Stimulated activated CD4-positive, alpha-beta T cell treated with anti-CD3 and anti-CD28 coated beads, Interleukin-15, amount 100 ng/mL, for 1 hour (primary cell): Measurements from ENCODE around the gene DLG4.

ENCODE experiments used
- DNase-seq, 2 donors: peaks; one replicate each; pipeline ENCODE4 v3.0.0-alpha.2; 2020; ENCODE audit warnings: low read depth in 1 of 2, low spot score in 1 of 2

DLG4 gene

DNA sequence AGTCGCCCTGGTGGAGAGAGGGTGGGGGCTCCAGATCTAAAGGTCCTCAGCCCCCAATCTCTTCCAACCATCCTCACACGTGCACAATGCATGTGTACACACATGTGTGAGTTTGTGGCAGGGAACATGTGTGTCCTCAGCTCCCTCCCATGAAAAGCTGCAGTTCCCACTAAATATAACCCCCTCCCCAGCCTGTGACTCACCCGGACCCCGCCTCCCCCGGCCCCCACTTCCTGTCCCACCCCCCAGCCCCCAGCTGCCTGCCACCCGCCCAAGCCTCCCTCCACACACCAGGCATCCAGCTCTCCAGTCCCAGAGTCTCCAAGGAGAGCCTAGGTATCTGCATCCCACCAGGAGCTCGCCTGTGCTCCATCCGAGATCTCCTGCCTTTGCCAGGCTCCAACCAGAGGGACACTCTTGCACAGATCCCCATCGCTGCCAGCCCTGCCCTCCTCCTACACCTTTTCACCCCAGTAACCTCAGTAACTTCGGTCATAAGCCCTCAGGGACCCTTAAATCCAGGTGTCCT lies 3.9 kb downstream of the DLG4 start:
- no peak for DNase-seq

- DNase-seq = no peak
Measured at GRCh38 chr17:7215136-7215638, 4.4 kb downstream of the DLG4 start.

- DNase-seq = peak; percentile 99
Measured at GRCh38 chr17:7214300-7215135, 5.1 kb downstream of the DLG4 start.

DNA sequence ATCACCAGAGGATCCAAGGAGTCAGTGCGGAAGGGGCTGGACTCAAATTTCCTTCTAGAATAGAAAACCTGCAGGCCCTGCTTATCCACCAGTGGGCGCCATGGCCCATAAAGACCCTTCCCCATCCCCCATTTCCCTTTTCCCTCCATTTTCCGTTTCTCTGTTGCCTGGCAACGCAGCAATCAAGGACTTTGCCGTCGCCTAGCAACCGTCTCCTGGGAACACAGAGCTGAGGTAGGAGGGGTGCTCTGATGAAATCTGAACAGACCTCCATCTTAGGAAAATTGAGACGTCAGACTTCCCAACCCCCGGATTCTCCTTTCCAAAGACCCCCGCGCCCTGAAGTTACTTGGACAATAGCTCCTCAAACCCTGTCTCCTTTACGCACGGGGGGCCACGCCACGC lies 5.7 kb downstream of the DLG4 start:
- DNase-seq = no peak

- DNase-seq = no peak
Measured at GRCh38 chr17:7211491-7212273, 8.0 kb downstream of the DLG4 start.

GRCh38 chr17:7208754-7209460 lies 10.7 kb downstream of the DLG4 start:
- DNase-seq = no peak

DNA sequence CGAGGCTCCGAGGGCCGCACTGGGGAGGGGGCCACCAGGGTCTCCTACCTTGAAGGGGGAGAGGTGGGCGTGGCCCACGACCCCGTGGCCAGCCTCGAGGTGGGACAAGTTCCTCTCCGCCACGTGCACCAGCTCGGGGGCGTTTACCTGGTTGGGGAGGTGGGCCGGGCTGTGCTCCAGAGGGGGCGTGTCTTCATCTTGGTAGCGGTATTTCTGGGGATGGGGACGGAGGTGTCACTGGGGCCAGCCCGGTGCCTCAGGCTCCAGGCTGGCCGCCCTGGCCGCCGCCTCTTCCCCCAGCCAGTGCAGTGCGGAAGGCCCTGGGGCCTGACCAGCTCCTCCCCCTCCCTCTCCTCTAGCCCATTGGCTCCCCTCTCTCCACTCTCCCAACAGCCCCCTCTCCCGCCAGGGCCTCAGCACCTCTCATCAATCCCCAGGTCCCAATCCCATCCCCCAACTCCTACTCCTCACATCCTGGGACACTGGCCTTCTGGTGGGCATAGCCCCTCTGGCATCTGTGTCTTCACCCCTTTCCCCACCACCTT lies 11.5 kb downstream of the DLG4 start:
- DNase-seq = no peak

DNA sequence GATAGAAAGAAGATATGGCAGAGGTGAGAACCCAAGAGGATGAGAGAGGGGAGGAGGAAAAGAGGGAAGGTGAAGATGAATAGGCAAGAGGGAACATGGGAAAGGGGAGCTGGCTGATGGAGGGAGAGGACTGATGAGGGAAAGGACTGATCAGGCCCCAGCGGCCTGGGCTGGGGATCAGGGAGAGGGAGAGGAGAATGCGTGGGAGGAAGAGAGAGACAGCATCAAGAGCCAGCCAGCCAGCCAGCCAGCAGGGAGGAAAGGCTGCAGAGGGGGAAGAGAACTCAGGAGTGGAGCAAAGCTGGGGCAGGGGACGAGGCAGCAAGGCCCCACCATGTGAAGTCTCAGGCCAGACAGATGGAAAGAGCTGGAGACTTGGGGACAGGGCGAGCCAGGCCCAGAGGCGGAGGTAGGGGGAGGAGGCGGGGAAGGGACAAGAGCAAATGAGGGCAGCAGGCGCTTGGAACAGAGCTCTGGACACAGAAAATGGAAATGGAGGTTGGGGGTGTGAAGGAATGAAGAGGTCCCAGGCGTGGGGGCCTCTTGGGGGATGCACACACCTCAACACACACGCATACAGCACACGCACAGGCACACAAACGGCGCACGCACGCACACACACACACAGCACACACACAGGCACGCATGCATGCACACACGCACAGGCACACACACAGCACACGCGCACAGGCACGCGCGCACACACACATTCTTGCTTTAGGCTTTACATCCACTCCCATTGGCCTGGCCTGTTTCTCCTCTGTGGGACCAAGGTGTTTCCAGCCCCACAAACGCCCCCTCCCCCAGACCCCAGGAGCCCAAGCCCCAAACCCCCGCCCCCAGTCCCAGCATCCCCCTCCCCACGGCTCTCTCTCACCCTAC lies 12.3 kb downstream of the DLG4 start:
- DNase-seq = no peak

- no peak for DNase-seq
Measured at GRCh38 chr17:7205561-7205960, 14.1 kb downstream of the DLG4 start.

DNA sequence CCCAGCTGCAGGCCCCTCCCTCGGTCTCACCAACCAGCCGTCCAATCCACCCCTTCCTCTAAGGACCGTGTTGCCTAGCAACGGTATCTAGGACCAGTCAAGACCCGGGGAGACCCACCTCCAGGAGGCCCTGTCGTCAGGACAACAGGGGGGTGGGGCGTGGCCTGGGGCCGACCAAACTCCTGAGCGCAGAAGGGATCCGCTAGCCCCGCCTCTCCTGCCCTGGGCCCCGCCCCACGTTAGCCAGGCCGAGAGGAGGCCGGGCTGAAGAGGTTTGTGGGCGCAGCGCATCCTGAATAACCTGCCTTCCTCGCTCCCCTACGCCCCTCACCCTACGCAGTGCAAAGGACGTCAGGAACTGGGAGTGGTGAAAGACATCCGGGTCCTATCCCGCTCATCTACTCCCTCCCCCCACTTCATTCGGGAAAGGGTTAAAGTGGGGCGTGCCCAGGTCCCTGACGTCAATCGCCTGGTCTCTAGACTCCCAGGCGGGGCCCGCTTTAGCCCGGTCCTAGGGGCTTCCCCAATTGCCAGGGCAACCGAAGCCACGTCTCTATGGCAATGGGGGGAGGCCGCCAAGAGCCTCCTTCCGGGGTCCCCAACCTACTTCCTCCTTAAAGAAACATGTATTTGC lies 14.7 kb downstream of the DLG4 start:
- DNase-seq = peak; percentile 81 to 85

DNA sequence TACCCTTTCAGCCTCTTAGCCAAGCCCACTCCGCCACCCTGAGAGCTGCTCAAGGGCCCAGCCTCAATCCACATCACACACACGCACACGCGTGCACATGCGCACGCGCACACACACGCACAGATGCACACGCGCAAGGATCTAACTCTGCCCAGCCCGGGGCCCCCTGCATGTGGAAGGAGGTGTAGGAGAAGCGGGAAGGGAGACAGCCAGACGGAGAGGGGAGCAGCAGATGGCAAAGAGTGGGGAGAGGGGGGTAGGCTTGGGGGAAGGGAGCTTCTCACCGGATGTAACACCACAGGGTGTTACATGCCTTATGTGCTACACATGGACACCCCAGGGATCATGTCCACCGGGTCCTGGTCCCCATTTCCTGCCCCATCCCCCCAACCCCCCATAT lies 15.3 kb downstream of the DLG4 start:
- DNase-seq = no peak

GRCh38 chr17:7203391-7203790 lies 16.2 kb downstream of the DLG4 start:
- DNase-seq = no peak

DNA sequence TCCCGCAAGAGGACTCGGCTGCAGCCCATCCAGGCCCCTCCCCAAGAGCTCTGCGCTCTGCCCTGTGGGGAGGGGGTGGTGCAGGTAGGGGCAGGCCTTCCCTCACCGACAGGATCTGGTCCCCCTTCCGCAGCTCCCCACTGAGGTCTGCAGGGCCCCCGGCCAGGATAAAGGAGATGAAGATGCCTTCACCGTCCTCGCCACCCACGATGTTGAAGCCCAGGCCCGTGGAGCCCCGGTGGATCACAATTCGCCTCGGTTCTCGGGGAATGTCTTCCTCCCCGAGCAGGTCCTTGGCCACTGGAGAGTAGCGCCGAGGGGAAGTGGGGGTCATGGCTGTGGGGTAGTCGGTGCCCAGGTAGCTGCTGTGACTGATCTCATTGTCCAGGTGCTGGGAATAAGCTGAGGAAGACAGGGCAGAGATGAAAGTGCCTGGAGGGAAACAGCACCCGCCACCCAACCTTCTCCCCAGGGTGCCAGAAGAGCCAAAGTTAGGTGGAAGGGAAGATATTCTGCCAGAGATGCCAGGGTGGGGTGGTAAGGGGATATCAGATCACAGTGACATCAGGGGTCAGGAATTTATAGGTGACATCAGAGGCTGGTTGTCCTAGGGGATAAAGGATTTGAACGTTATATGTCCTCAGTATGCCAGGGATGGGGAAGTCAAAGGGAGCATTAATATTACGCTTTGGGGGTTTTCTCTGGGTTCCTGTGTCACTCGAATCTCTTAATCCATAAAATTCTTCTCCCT lies 22.8 kb downstream of the DLG4 start:
- DNase-seq = no peak

DNA sequence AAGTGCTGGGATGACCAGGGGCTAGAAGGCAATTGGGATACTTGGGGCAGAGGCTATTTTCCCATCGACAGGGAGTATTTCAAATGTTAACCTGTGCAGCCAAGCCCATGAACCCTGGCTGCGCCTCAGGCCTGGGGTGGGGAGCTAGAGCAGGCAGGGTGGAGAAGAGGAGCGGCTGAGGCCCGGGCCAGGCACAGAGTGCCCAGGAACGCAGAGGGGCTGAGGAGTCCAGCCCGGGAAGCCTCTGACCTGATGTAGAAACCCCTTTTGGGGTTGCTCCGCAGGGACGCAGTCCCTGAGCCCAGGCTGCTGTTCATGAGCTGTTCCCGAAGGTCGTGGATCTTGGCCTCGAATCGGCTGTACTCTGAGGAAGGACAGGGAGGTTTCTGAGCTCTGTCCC lies 23.7 kb downstream of the DLG4 start:
- DNase-seq = no peak

DNA sequence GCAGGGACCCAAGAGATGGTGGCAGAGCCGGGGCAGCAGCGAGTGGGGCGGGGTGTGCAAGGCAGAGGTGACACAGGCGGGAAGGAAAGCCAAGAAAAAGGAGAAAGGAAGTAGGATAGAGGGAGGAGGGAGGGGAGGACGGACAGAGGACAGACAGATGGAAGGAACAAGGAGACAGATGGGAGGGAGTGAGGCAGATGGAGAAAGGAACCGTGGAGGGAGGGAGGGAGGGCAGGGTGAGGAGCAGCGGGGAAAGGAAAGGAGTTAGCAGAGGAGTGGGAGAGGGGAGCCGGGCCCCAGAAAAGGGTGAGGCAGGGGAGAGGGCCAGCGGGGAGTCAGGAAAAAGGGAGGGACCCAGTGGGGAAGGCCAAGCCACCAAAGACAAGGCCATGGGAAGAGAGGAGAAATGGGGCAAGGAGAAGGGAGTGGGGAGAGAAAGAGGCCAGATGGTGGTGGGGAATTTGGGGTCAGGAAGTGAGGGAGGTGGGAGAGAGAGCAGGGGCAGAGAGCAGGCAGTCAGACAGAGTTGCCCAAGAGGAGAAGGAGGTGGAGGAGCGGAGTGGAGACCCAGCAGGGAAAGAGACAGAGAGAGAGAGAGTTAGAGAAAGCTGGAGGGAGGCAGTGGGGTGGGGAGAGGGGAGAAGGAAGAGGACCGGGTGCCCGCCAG lies 27.2 kb downstream of the DLG4 start:
- DNase-seq = no peak

DNA sequence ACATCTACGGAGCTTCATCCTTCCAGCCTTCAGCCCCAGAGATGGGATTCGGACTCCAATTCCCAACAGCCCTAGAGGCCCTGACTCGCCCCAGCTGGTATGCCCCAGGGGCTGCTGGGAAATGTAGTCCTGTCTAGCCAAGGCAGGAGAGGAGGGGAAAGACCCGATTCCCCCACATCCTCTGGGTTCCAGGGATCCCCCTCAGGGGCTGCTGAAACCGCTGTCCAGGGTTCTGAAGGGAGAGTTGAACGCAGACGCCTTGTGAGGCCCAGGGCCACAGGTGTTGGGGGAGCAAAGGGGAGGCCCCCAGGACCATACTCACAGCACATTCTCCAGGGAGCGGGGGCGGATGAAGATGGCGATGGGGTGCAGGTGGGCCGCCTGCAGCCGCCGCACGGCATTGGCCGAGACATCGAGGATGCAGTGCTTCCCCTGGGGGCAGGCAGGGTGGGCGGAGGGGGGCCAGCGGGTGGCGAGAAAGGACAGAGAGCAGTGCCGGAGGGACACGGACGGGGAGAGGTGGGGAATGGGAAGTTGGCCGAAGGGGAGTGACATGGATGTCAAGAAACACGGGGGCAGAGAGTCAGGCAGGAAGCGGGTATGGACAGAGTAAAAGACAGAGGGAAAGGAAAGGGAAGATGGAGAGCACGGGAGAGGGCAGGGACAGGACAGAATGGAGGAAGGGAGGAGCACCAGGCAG lies 27.9 kb downstream of the DLG4 start:
- no peak for DNase-seq

GRCh38 chr17:7191069-7191468 lies 28.6 kb downstream of the DLG4 start:
- DNase-seq = no peak
